Epithelial cell of esophagus (primary cell): Measurements from ENCODE around the gene KRTAP4-16.
"Not testable (repeated sequence)": the region's sequence is repeated elsewhere in the genome, so short reads cannot be mapped to it uniquely, and the experiment has no call there.

Source experiments
- DNase-seq: peaks from one replicate; pipeline ENCODE4 v3.0.0; 2010; ENCODE audit warnings: low read depth
- H3K4me3 ChIP-seq: 2 replicates; pipeline ENCODE4 v1.5.1; 2011; ENCODE audit warnings: mild to moderate bottlenecking, low read length, control low read depth
- TF ChIP-seq, protein P1 (sequence below): IDR thresholded peaks from 2 replicates; pipeline ENCODE4 v1.5.1; 2011; ENCODE audit warnings: low read depth, mild to moderate bottlenecking, low read length, control low read depth, inconsistent platforms; ENCODE audit not compliant: insufficient read depth; ENCODE audit errors: missing control alignments

Gene KRTAP4-16

GRCh38 chr17:41063449-41063848 lies 38.6 kb downstream of the KRTAP4-16 start:
- no peak overlapping the region for H3K4me3 ChIP-seq
- DNase-seq = no peak
- TF ChIP-seq, protein P1, sequence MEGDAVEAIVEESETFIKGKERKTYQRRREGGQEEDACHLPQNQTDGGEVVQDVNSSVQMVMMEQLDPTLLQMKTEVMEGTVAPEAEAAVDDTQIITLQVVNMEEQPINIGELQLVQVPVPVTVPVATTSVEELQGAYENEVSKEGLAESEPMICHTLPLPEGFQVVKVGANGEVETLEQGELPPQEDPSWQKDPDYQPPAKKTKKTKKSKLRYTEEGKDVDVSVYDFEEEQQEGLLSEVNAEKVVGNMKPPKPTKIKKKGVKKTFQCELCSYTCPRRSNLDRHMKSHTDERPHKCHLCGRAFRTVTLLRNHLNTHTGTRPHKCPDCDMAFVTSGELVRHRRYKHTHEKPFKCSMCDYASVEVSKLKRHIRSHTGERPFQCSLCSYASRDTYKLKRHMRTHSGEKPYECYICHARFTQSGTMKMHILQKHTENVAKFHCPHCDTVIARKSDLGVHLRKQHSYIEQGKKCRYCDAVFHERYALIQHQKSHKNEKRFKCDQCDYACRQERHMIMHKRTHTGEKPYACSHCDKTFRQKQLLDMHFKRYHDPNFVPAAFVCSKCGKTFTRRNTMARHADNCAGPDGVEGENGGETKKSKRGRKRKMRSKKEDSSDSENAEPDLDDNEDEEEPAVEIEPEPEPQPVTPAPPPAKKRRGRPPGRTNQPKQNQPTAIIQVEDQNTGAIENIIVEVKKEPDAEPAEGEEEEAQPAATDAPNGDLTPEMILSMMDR = no peak

DNA sequence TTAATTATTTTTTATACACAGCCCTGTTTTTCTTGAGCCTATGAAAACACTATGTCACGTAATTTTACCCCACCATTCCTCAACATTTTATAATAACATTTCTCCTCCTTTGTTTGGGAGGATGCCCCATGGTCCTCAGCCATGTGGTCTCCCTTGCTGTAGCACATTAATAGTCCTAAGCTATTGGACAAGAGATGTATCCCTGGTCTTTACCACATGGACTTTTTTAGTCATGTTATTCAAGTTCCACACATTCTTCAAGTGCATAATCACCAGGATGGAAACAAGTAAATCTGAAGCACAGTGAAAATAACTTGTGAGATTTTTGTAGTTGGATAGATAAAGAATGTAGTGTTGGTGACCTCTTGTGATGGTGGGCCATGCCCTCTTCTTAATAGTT lies 40.0 kb downstream of the KRTAP4-16 start:
- TF ChIP-seq, protein P1 = no peak
- H3K4me3 ChIP-seq = no peak overlapping the region
- DNase-seq = peak; percentile 59

DNA sequence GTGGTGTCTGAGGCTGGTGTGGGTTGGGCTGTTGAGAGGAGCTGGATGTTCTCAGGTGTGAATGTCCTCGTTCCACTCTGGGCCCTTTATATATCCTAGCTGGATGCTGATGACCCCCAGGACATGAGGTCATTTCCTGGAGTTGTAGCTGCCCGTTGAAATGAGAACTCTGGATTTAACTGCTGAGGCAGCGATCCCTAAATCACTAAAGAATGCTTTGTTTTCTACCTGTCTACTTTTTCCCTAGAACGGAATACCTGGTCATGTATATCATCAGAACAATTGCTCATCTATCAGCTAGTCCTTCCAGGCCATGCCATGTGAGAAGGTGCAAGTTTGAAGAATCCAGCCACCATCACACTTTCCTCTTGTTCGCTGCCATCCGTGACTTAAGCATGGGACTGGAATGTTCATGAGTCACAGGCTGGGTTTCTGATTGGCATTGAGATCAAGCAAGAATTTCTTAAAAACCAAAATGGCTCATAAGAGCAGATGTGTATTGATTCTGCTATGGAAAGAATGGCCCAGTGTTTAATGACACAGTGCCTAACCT lies 41.9 kb downstream of the KRTAP4-16 start, which contains the start of gene KRTAP2-3:
KRTAP2-3 (minus strand) TSS at position 63 of the 553 bp plus-strand sequence. CDS start 64 bp downstream, outside the sequence.
- no peak within 1 kb of the TSS for H3K4me3 ChIP-seq
- peak; percentile 97 for DNase-seq
- TF ChIP-seq, protein P1 = no peak

DNA sequence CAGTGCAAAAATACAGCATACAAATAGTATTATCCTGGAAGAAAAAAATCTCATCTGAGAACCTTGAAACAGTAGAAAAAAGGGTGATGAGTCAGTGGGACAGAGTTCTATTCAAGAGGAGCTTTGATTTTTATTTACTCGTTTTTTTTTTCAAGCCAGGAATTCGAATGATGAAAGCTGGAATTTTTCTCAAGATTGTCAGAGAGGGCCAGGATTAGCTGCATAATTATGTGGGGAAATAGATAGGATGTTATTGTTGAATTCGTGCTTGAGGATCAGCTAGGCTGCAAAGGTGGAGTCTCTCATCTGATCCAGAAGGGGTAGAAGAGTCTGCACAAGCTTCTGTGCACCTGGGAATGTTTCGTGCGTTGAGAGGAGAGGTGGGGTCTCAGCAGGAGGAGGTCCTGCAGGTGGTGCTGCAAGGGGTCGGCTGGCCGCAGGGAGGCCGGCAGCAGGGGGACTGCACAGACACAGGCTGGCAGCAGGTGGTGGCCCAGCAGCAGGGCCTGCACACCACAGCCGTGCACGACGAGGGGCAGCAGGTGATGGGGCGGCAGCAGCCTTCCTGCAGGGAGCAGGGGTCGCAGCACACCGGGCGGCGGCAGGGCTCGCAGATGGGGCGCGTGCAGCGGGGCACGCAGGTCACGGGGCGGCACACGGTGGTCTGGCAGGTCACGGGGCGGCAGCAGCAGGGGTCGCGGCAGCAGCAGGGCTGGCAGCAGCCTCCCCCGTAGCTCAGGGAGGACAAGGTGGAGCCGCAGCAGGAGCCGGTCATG lies 42.5 kb downstream of the KRTAP4-16 start:
- H3K4me3 ChIP-seq = not testable (repeated sequence)
- DNase-seq = peak; percentile 75

GRCh38 chr17:41058741-41059140 lies 43.3 kb downstream of the KRTAP4-16 start:
- peak; percentile 24 for DNase-seq
- H3K4me3 ChIP-seq = no peak overlapping the region
- TF ChIP-seq, protein P1 = no peak

DNA sequence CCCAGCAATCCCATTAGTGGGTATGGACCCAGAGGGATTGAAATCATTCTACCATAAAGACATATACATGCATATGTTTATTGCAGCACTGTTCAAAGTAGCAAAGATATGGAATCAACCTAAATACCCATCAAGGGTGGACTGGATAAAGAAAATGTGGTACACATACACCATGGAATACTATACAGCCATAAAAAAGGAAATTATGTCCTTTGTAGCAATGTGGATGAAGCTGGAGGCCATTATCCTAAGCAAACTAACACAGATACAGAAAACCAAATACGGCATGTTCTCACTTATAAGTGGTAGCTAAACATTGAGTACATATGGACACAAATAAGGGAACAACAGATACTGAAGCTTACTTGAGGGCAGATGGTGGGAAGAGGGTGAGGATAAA lies 44.5 kb downstream of the KRTAP4-16 start:
- TF ChIP-seq, protein P1 = no peak
- DNase-seq = no peak
- no peak overlapping the region for H3K4me3 ChIP-seq

- not testable (repeated sequence) for DNase-seq, H3K4me3 ChIP-seq
Observed at GRCh38 chr17:41055130-41055529, 46.9 kb downstream of the KRTAP4-16 start, which contains the start of gene KRTAP2-2. KRTAP2-2 (minus strand) TSS chr17:41055230; CDS start chr17:41055211, 19 bp downstream.

DNA sequence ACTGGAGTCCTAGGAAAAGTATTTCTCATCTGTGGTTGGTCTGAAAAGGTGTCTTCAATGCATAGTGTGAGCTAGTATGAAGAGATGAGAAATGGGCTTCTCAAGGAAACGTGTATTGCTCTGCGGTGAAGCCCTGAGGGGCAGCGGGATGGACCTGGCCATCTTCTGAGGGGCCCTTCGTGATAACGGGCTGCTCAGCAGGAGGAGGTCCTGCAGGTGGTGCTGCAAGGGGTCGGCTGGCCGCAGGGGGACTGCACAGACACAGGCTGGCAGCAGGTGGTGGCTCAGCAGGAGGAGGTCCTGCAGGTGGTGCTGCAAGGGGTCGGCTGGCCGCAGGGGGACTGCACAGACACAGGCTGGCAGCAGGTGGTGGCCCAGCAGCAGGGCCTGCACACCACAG lies 47.5 kb downstream of the KRTAP4-16 start:
- not testable (repeated sequence) for DNase-seq, H3K4me3 ChIP-seq
